PC-3 (cell line): ENCODE measurements around the gene MVB12B. TPM values are rescaled to one million over a fixed set of nuclear protein-coding genes. Genes with fewer than 3 reads are reported as not detected.

Source experiments
- ATAC-seq: fragments of 200-7000 bp; cut with Tn5 transposase; 2 replicates; pipeline ENCODE4 v1.9.1; 2020; ENCODE audit warnings: mild to moderate bottlenecking, moderate library complexity
- BruUV-seq: library from RNA; stranded (reverse); fragments of 400-500 nt; replicated peaks from 2 replicates; lab custom pipeline; 2021; lab: Mats Ljungman, UMichigan
- CTCF ChIA-PET: fragments of 300-600 bp; sonication (Branson Sonifier 250); formaldehyde crosslinking; loops from one replicate; lab custom pipeline; 2022; ENCODE audit warnings: antibody characterized with exemption; lab: Charles Lee
- POLR2A ChIA-PET: fragments of 300-600 bp; sonication (Branson Sonifier 250); formaldehyde crosslinking; loops from one replicate; lab custom pipeline; 2022; ENCODE audit warnings: antibody characterized with exemption; ENCODE audit not compliant: unreplicated experiment; lab: Charles Lee
- DNase-seq: peaks from one replicate; pipeline ENCODE4 v3.0.0-alpha.2; 2015
- H2AFZ ChIP-seq: fragments of 300-600 bp; sonication (generic); 2 replicates; pipeline ENCODE4 v1.6.0; 2016; ENCODE audit warnings: antibody characterized with exemption, low read length
- H3F3A ChIP-seq: fragments of 300-600 bp; sonication (generic); one replicate; pipeline ENCODE4 v1.6.0; 2017; ENCODE audit warnings: antibody characterized with exemption, low read length, control low read depth, mild to moderate bottlenecking; ENCODE audit not compliant: unreplicated experiment
- H3K27ac ChIP-seq: fragments of 300-600 bp; sonication (generic); 2 replicates; pipeline ENCODE4 v1.5.1; 2016; ENCODE audit warnings: mild to moderate bottlenecking, low read length
- H3K27me3 ChIP-seq: fragments of 300-600 bp; sonication (generic); 2 replicates; pipeline ENCODE4 v1.6.1; 2016; ENCODE audit warnings: low read length, mixed read lengths
- H3K36me3 ChIP-seq: fragments of 300-600 bp; sonication (generic); 2 replicates; pipeline ENCODE4 v1.6.1; 2016; ENCODE audit warnings: low read depth, mixed run types, low read length, mixed read lengths
- H3K4me1 ChIP-seq: fragments of 300-600 bp; sonication (generic); 2 replicates; pipeline ENCODE4 v1.5.1; 2016; ENCODE audit warnings: low read length; ENCODE audit not compliant: insufficient read depth
- H3K4me2 ChIP-seq: fragments of 300-600 bp; sonication (generic); 2 replicates; pipeline ENCODE4 v1.6.0; 2016; ENCODE audit warnings: low read length
- H3K4me3 ChIP-seq: fragments of 300-600 bp; sonication (generic); 2 replicates; pipeline ENCODE4 v1.5.1; 2016; ENCODE audit warnings: mild to moderate bottlenecking, low read length, mixed read lengths
- H3K79me2 ChIP-seq: fragments of 300-600 bp; sonication (generic); 2 replicates; pipeline ENCODE4 v1.6.1; 2017; ENCODE audit warnings: low read length, mixed read lengths
- H3K9ac ChIP-seq: fragments of 300-600 bp; sonication (generic); 2 replicates; pipeline ENCODE4 v1.6.0; 2016; ENCODE audit warnings: mild to moderate bottlenecking, low read length
- H3K9me2 ChIP-seq: fragments of 300-600 bp; sonication (generic); replicated peaks from 2 replicates; pipeline ENCODE4 v1.6.1; 2016; ENCODE audit warnings: mixed run types, low read length, mixed read lengths
- H3K9me3 ChIP-seq: fragments of 300-600 bp; sonication (generic); 2 replicates; pipeline ENCODE4 v1.6.1; 2016; ENCODE audit warnings: low read length, mixed read lengths
- H4K20me1 ChIP-seq: fragments of 300-600 bp; sonication (generic); 2 replicates; pipeline ENCODE4 v1.6.1; 2016; ENCODE audit warnings: low read length, mixed read lengths
- CTCF ChIP-seq: fragments of 300-600 bp; sonication (generic); conservative IDR thresholded peaks from 2 replicates; pipeline ENCODE4 v1.5.1; 2017; ENCODE audit warnings: antibody characterized with exemption, low read depth, mild to moderate bottlenecking, low read length
- EZH2 ChIP-seq: fragments of 300-600 bp; sonication (generic); IDR thresholded peaks from one replicate; pipeline ENCODE4 v1.6.1; 2017; ENCODE audit warnings: antibody characterized with exemption, mild to moderate bottlenecking, low read length; ENCODE audit not compliant: unreplicated experiment
- EZH2phosphoT487 ChIP-seq: fragments of 300-600 bp; sonication (generic); IDR thresholded peaks from 2 replicates; pipeline ENCODE4 v1.6.1; 2018; ENCODE audit warnings: mild to moderate bottlenecking, antibody characterized with exemption, low read length, borderline replicate concordance
- intact Hi-C: fragments of 100-400 bp; cut with micrococcal nuclease; formaldehyde crosslinking; loops from 2 replicates; pipeline ENCODE4 v1.9.0; 2023
- total RNA-seq: library from RNA; depleted of rRNA; stranded (reverse); fragments of >200 nt; gene quantifications from 2 replicates; pipeline ENCODE4 v1.2.3, GENCODE V29; 2014

MVB12B gene
- total RNA-seq, 1 experiment from 2014 or later, result 7.2 TPM

GRCh38 chr9:126500600-126501382 lies 174.2 kb downstream of the MVB12B start:
- intact Hi-C loops, result no loop called here
- CTCF ChIA-PET, result interaction anchor here (0.6 kb wide), 3 partner anchors 89 to 718 kb away, joined by 3 to 6 read pairs (median 4); no protein-coding TSS in a partner anchor
- no peak overlapping the region for H3K9ac ChIP-seq

GRCh38 chr9:126501383-126502331 lies 175.0 kb downstream of the MVB12B start:
- no peaks in the 10 kb centered on the region for H3K9me2 ChIP-seq
- DNase-seq (no peak), ATAC-seq (no peak)
- intact Hi-C loops, result no loop called here
- no peaks in the 10 kb centered on the region for H3K9me3 ChIP-seq
- H3K4me1 ChIP-seq, result no peaks in the 10 kb centered on the region
- ChIA-PET POLR2A (no interaction called here), CTCF (no interaction called here)
- no peak overlapping the region for H3K4me2 ChIP-seq
- H3K79me2 ChIP-seq, result no peaks in the 10 kb centered on the region
- H3K27ac ChIP-seq, result no peak overlapping the region
- no peaks in the 10 kb centered on the region for H4K20me1 ChIP-seq
- TF ChIP-seq EZH2phosphoT487 (no peak), EZH2 (no peak), CTCF (no peak)
- H3F3A ChIP-seq, result no peaks in the 10 kb centered on the region
- H3K36me3 ChIP-seq, result no peaks in the 10 kb centered on the region
- BruUV-seq, result no TSS peak
- no peak overlapping the region for H3K4me3 ChIP-seq
- H3K27me3 ChIP-seq, result no peaks in the 10 kb centered on the region
- no peak overlapping the region for H2AFZ ChIP-seq
- no peak overlapping the region for H3K9ac ChIP-seq

More at GRCh38 chr9:126500600-126501382, 174.2 kb downstream of the MVB12B start:
- no TSS peak for BruUV-seq
- ATAC-seq, result peak; percentile 74
- Histone ChIP-seq H3K4me1 (no peaks in the 10 kb centered on the region), H3K9me3 (no peaks in the 10 kb centered on the region), H3K36me3 (no peaks in the 10 kb centered on the region), H3K27ac (no peak overlapping the region), H2AFZ (no peak overlapping the region), H4K20me1 (no peaks in the 10 kb centered on the region), H3K27me3 (no peaks in the 10 kb centered on the region), H3K9me2 (no peaks in the 10 kb centered on the region), H3K4me2 (no peak overlapping the region), H3F3A (no peaks in the 10 kb centered on the region), H3K79me2 (no peaks in the 10 kb centered on the region), H3K4me3 (no peak overlapping the region)
- POLR2A ChIA-PET, result no interaction called here
- no peak for TF ChIP-seq EZH2
- no peak for TF ChIP-seq EZH2phosphoT487
- peak; percentile 84 for TF ChIP-seq CTCF
- peak; percentile 57 for DNase-seq
